GM12878 (cell line): ENCODE data around the gene SSBP4. TPM values are rescaled to one million over a fixed set of nuclear protein-coding genes. Genes with fewer than 3 reads are reported as not detected.

Experiments
- BCL11A ChIP-seq: IDR thresholded peaks from 2 replicates; pipeline ENCODE4 v1.6.1; 2011; ENCODE audit warnings: low read depth, low read length
- BHLHE40 ChIP-seq, 2 experiments: fragments of 450-650 bp in 1 of 2; IDR thresholded peaks; 2 replicates each; pipeline ENCODE4 v1.6.1; 2011 to 2017; ENCODE audit warnings: low read depth in 2 of 2, borderline replicate concordance in 1 of 2, improper control_type of control experiment in 1 of 2, low read length in 1 of 2, mild to moderate bottlenecking in 1 of 2
- BRCA1 ChIP-seq: IDR thresholded peaks from 2 replicates; pipeline ENCODE4 v1.6.1; 2011; ENCODE audit warnings: low read depth, low read length, improper control_type of control experiment
- CBX3 ChIP-seq: fragments of 200-600 bp; sonication (generic); IDR thresholded peaks from 2 replicates; pipeline ENCODE4 v1.6.1; 2016; ENCODE audit warnings: low read depth, borderline replicate concordance
- EZH2 ChIP-seq: IDR thresholded peaks from 2 replicates; pipeline ENCODE4 v1.6.1; 2012; ENCODE audit warnings: low read depth, mild to moderate bottlenecking, control low read depth, inconsistent platforms, low read length, borderline replicate concordance; ENCODE audit not compliant: control insufficient read depth
- FOS ChIP-seq: IDR thresholded peaks from 3 replicates; pipeline ENCODE4 v1.6.1; 2011; ENCODE audit warnings: borderline replicate concordance; ENCODE audit not compliant: insufficient read length; ENCODE audit errors: extremely low read depth
- FOXK2 ChIP-seq: fragments of 450-650 bp; IDR thresholded peaks from 2 replicates; pipeline ENCODE4 v1.6.1; 2017; ENCODE audit warnings: mild to moderate bottlenecking, moderate library complexity
- IKZF1 ChIP-seq: fragments of 450-650 bp; conservative IDR thresholded peaks from 2 replicates; pipeline ENCODE4 v1.6.1; 2017; ENCODE audit warnings: antibody characterized with exemption, mild to moderate bottlenecking
- IRF4 ChIP-seq: IDR thresholded peaks from 2 replicates; pipeline ENCODE4 v1.6.1; 2011; ENCODE audit warnings: low read depth, low read length
- JUNB ChIP-seq: IDR thresholded peaks from 2 replicates; pipeline ENCODE4 v1.6.1; 2016; ENCODE audit warnings: antibody characterized with exemption, mild to moderate bottlenecking
- KAT2A ChIP-seq: conservative IDR thresholded peaks from 2 replicates; pipeline ENCODE4 v1.6.1; 2011; ENCODE audit warnings: low read depth, low read length; ENCODE audit not compliant: control insufficient read depth
- LARP7 ChIP-seq: fragments of 450-650 bp; IDR thresholded peaks from 2 replicates; pipeline ENCODE4 v1.6.1; 2017; ENCODE audit warnings: mild to moderate bottlenecking
- NFXL1 ChIP-seq: fragments of 450-650 bp; IDR thresholded peaks from 2 replicates; pipeline ENCODE4 v1.6.1; 2017; ENCODE audit warnings: antibody characterized with exemption, mild to moderate bottlenecking, borderline replicate concordance
- NR2C1 ChIP-seq: fragments of 450-650 bp; IDR thresholded peaks from 2 replicates; pipeline ENCODE4 v1.6.1; 2017; ENCODE audit warnings: antibody characterized with exemption, mild to moderate bottlenecking, moderate library complexity
- POLR2AphosphoS5 ChIP-seq: IDR thresholded peaks from 2 replicates; pipeline ENCODE4 v1.6.1; 2011; ENCODE audit warnings: mild to moderate bottlenecking, low read length, inconsistent platforms
- PRDM15 ChIP-seq: fragments of 450-650 bp; formaldehyde crosslinking; IDR thresholded peaks from 2 replicates; pipeline ENCODE4 v1.4.0; 2020; ENCODE audit warnings: mild to moderate bottlenecking, moderate library complexity
- RBBP5 ChIP-seq: fragments of 200-600 bp; sonication (generic); conservative IDR thresholded peaks from 2 replicates; pipeline ENCODE4 v1.6.1; 2016
- RFX5 ChIP-seq: IDR thresholded peaks from 2 replicates; pipeline ENCODE4 v1.6.1; 2011; ENCODE audit warnings: low read depth, low read length, improper control_type of control experiment
- SIX5 ChIP-seq: IDR thresholded peaks from 2 replicates; pipeline ENCODE4 v1.6.1; 2011; ENCODE audit warnings: mild to moderate bottlenecking, low read depth, low read length, moderate library complexity; ENCODE audit not compliant: severe bottlenecking
- SP1 ChIP-seq: IDR thresholded peaks from one replicate; pipeline ENCODE4 v1.6.1; 2011; ENCODE audit warnings: low read depth, low read length
- SUZ12 ChIP-seq: fragments of 200-600 bp; sonication (generic); IDR thresholded peaks from one replicate; pipeline ENCODE4 v1.6.1; 2018; ENCODE audit warnings: antibody characterized with exemption, mild to moderate bottlenecking; ENCODE audit not compliant: unreplicated experiment
- USF2 ChIP-seq: IDR thresholded peaks from 2 replicates; pipeline ENCODE4 v1.6.1; 2011; ENCODE audit warnings: low read depth, low read length, improper control_type of control experiment, borderline replicate concordance
- ZBTB40 ChIP-seq: fragments of 450-650 bp; IDR thresholded peaks from 2 replicates; pipeline ENCODE4 v1.6.1; 2016; ENCODE audit warnings: mild to moderate bottlenecking, moderate library complexity, borderline replicate concordance
- polyA plus RNA-seq, 11 experiments: library from polyadenylated mRNA; depleted of rRNA in 4 of 11; unstranded in 6 of 11; stranded (reverse) in 5 of 11; fragments of >200 nt; fragmentation: Nextera tagmentation in 4 of 11; fragmentation: Illumina TruSeq in 1 of 11; extraction: Ambion mirVana in 4 of 11; extraction: Trizol in 1 of 11; gene quantifications; 1 replicate in 1 of 11; 2 replicates in 10 of 11; pipeline versions ENCODE4 v1.2.1 to v1.2.3, GENCODE V29; 2011 to 2016; ENCODE audit warnings: inconsistent platforms in 2 of 11, missing spikeins in 2 of 11, low read depth in 1 of 11
- total RNA-seq, 4 experiments: library from RNA; depleted of rRNA in 3 of 4; stranded (reverse); fragments of >200 nt in 3 of 4; fragmentation: Illumina TruSeq in 1 of 4; extraction: Trizol in 1 of 4; gene quantifications; 2 replicates each; pipeline versions ENCODE4 v1.2.1 to v1.2.3, GENCODE V29; 2013 to 2021

SSBP4 gene
- total and polyA plus RNA-seq, 10 of the 15 experiments (the other 5 are each of a cell fraction or from before 2014, with no cell fraction given) = 0.37 to 150 (median 38.9) TPM

- TF ChIP-seq ZBTB40 = no peak
- no peak for TF ChIP-seq SP1
- no peak for TF ChIP-seq BRCA1
- no peak for TF ChIP-seq NR2C1
- no peak for TF ChIP-seq FOS
- TF ChIP-seq KAT2A = no peak
- no peak for TF ChIP-seq IRF4
- TF ChIP-seq RBBP5 = no peak
- TF ChIP-seq LARP7 = 0 out of 2 replicates have a peak, but pooled peaks have one; percentile 22
- no peak for TF ChIP-seq FOXK2
- no peak for TF ChIP-seq PRDM15 (CRISPR knock-in tag)
- TF ChIP-seq SUZ12 = no peak
- TF ChIP-seq EZH2 = no peak
- no peak for TF ChIP-seq BCL11A
- TF ChIP-seq NFXL1 = no peak
- peak; percentile 7 to 79; a peak in 2 of 4 replicates for TF ChIP-seq BHLHE40 (IDR thresholded peaks at IDR 0.05; ENCODE audit: borderline replicate concordance in 1 of 2, low read depth in 2 of 2, low read length in 1 of 2)
- TF ChIP-seq RFX5 = no peak
- TF ChIP-seq USF2 = no peak
- no peak for TF ChIP-seq POLR2AphosphoS5
- TF ChIP-seq IKZF1 = peak; percentile 24
- TF ChIP-seq JUNB = no peak
- no peak for TF ChIP-seq SIX5
- TF ChIP-seq CBX3 = no peak
These were observed 18.5 kb downstream of the SSBP4 start, which contains the start of gene ISYNA1 (continued) for GRCh38 chr19:18437491-18438330.
